Measurements from ENCODE around the gene NMNAT1.

NMNAT1 gene

GRCh38 chr1:9920606-9921005 lies 22.7 kb upstream of the NMNAT1 start:
- H3K36me3 ChIP-seq (ENCODE audit: control insufficient read depth, insufficient read depth, low read length) = no peaks in the 10 kb centered on the region
- no peak for DNase-seq
- no peaks in the 10 kb centered on the region for H3K4me1 ChIP-seq (ENCODE audit: control insufficient read depth, insufficient read depth, low read length, poor library complexity, severe bottlenecking)
- H3K27ac ChIP-seq (ENCODE audit: insufficient read depth, low read length, poor library complexity, severe bottlenecking) = no peak overlapping the region
- H3K9me3 ChIP-seq (ENCODE audit: control insufficient read depth, low read length) = no peaks in the 10 kb centered on the region
- no peak overlapping the region for H3K4me3 ChIP-seq (ENCODE audit: insufficient read depth, low read depth, low read length, poor library complexity, severe bottlenecking)
- H3K27me3 ChIP-seq (replicated peaks; ENCODE audit: control insufficient read depth, insufficient read depth, low read length, poor library complexity, severe bottlenecking) = no peaks in the 10 kb centered on the region

GRCh38 chr1:9922342-9922741 lies 20.9 kb upstream of the NMNAT1 start:
- H3K4me3 ChIP-seq (ENCODE audit: insufficient read depth, low read depth, low read length, poor library complexity, severe bottlenecking) = no peak overlapping the region
- no peak for DNase-seq

GRCh38 chr1:9927259-9927658 lies 16.0 kb upstream of the NMNAT1 start:
- Histone ChIP-seq H3K27me3 (replicated peaks; ENCODE audit: control insufficient read depth, insufficient read depth, low read length, poor library complexity, severe bottlenecking) (no peaks in the 10 kb centered on the region), H3K4me3 (ENCODE audit: insufficient read depth, low read depth, low read length, poor library complexity, severe bottlenecking) (no peak overlapping the region), H3K36me3 (ENCODE audit: control insufficient read depth, insufficient read depth, low read length) (peaks cover 23% of the 10 kb centered on the region), H3K4me1 (ENCODE audit: control insufficient read depth, insufficient read depth, low read length, poor library complexity, severe bottlenecking) (no peaks in the 10 kb centered on the region), H3K27ac (ENCODE audit: insufficient read depth, low read length, poor library complexity, severe bottlenecking) (no peak overlapping the region), H3K9me3 (ENCODE audit: control insufficient read depth, low read length) (no peaks in the 10 kb centered on the region)
- DNase-seq = no peak

More at GRCh38 chr1:9922342-9922741, 20.9 kb upstream of the NMNAT1 start:
- Histone ChIP-seq H3K27me3 (replicated peaks; ENCODE audit: control insufficient read depth, insufficient read depth, low read length, poor library complexity, severe bottlenecking) (no peaks in the 10 kb centered on the region), H3K27ac (ENCODE audit: insufficient read depth, low read length, poor library complexity, severe bottlenecking) (no peak overlapping the region), H3K9me3 (ENCODE audit: control insufficient read depth, low read length) (no peaks in the 10 kb centered on the region), H3K36me3 (ENCODE audit: control insufficient read depth, insufficient read depth, low read length) (no peaks in the 10 kb centered on the region), H3K4me1 (ENCODE audit: control insufficient read depth, insufficient read depth, low read length, poor library complexity, severe bottlenecking) (no peaks in the 10 kb centered on the region)

- no peak for DNase-seq
- Histone ChIP-seq H3K4me1 (ENCODE audit: control insufficient read depth, insufficient read depth, low read length, poor library complexity, severe bottlenecking) (no peaks in the 10 kb centered on the region), H3K36me3 (ENCODE audit: control insufficient read depth, insufficient read depth, low read length) (peaks cover 33% of the 10 kb centered on the region), H3K9me3 (ENCODE audit: control insufficient read depth, low read length) (no peaks in the 10 kb centered on the region), H3K27ac (ENCODE audit: insufficient read depth, low read length, poor library complexity, severe bottlenecking) (no peak overlapping the region), H3K27me3 (replicated peaks; ENCODE audit: control insufficient read depth, insufficient read depth, low read length, poor library complexity, severe bottlenecking) (no peaks in the 10 kb centered on the region), H3K4me3 (ENCODE audit: insufficient read depth, low read depth, low read length, poor library complexity, severe bottlenecking) (no peak overlapping the region)
These were observed 13.6 kb upstream of the NMNAT1 start for GRCh38 chr1:9929431-9930385.

GRCh38 chr1:9942399-9942938 lies 806 bp upstream of the NMNAT1 start:
- DNase-seq = no peak
- no peaks in the 10 kb centered on the region for H3K27me3 ChIP-seq (replicated peaks; ENCODE audit: control insufficient read depth, insufficient read depth, low read length, poor library complexity, severe bottlenecking)
- H3K4me3 ChIP-seq (ENCODE audit: insufficient read depth, low read depth, low read length, poor library complexity, severe bottlenecking) = peak overlapping the region; percentile 77
- H3K4me1 ChIP-seq (ENCODE audit: control insufficient read depth, insufficient read depth, low read length, poor library complexity, severe bottlenecking) = peaks cover 11% of the 10 kb centered on the region
- H3K36me3 ChIP-seq (ENCODE audit: control insufficient read depth, insufficient read depth, low read length) = no peaks in the 10 kb centered on the region
- no peaks in the 10 kb centered on the region for H3K9me3 ChIP-seq (ENCODE audit: control insufficient read depth, low read length)
- peak overlapping the region; percentile 88 for H3K27ac ChIP-seq (ENCODE audit: insufficient read depth, low read length, poor library complexity, severe bottlenecking)

- Histone ChIP-seq H3K9me3 (ENCODE audit: control insufficient read depth, low read length) (no peaks in the 10 kb centered on the region), H3K4me3 (ENCODE audit: insufficient read depth, low read depth, low read length, poor library complexity, severe bottlenecking) (no peak overlapping the region), H3K4me1 (ENCODE audit: control insufficient read depth, insufficient read depth, low read length, poor library complexity, severe bottlenecking) (peaks cover 11% of the 10 kb centered on the region), H3K36me3 (ENCODE audit: control insufficient read depth, insufficient read depth, low read length) (no peaks in the 10 kb centered on the region), H3K27me3 (replicated peaks; ENCODE audit: control insufficient read depth, insufficient read depth, low read length, poor library complexity, severe bottlenecking) (no peaks in the 10 kb centered on the region), H3K27ac (ENCODE audit: insufficient read depth, low read length, poor library complexity, severe bottlenecking) (no peak overlapping the region)
- no peak for DNase-seq
These were observed 3.0 kb downstream of the NMNAT1 start for GRCh38 chr1:9946315-9946714.

- no peak overlapping the region for H3K4me3 ChIP-seq (ENCODE audit: insufficient read depth, low read depth, low read length, poor library complexity, severe bottlenecking)
- H3K4me1 ChIP-seq (ENCODE audit: control insufficient read depth, insufficient read depth, low read length, poor library complexity, severe bottlenecking) = no peaks in the 10 kb centered on the region
- H3K27me3 ChIP-seq (replicated peaks; ENCODE audit: control insufficient read depth, insufficient read depth, low read length, poor library complexity, severe bottlenecking) = no peaks in the 10 kb centered on the region
- H3K27ac ChIP-seq (ENCODE audit: insufficient read depth, low read length, poor library complexity, severe bottlenecking) = no peak overlapping the region
- no peaks in the 10 kb centered on the region for H3K36me3 ChIP-seq (ENCODE audit: control insufficient read depth, insufficient read depth, low read length)
- no peak for DNase-seq
- H3K9me3 ChIP-seq (ENCODE audit: control insufficient read depth, low read length) = no peaks in the 10 kb centered on the region
These were observed 14.5 kb downstream of the NMNAT1 start for GRCh38 chr1:9957726-9958125.

- DNase-seq = no peak
- H3K9me3 ChIP-seq (ENCODE audit: control insufficient read depth, low read length) = no peaks in the 10 kb centered on the region
- no peak overlapping the region for H3K4me3 ChIP-seq (ENCODE audit: insufficient read depth, low read depth, low read length, poor library complexity, severe bottlenecking)
- no peaks in the 10 kb centered on the region for H3K36me3 ChIP-seq (ENCODE audit: control insufficient read depth, insufficient read depth, low read length)
- no peak overlapping the region for H3K27ac ChIP-seq (ENCODE audit: insufficient read depth, low read length, poor library complexity, severe bottlenecking)
- no peaks in the 10 kb centered on the region for H3K4me1 ChIP-seq (ENCODE audit: control insufficient read depth, insufficient read depth, low read length, poor library complexity, severe bottlenecking)
- H3K27me3 ChIP-seq (replicated peaks; ENCODE audit: control insufficient read depth, insufficient read depth, low read length, poor library complexity, severe bottlenecking) = no peaks in the 10 kb centered on the region
These were observed 16.7 kb downstream of the NMNAT1 start for GRCh38 chr1:9960011-9960410.

GRCh38 chr1:9960706-9961562 lies 17.7 kb downstream of the NMNAT1 start:
- H3K36me3 ChIP-seq (ENCODE audit: control insufficient read depth, insufficient read depth, low read length) = no peaks in the 10 kb centered on the region
- no peaks in the 10 kb centered on the region for H3K27me3 ChIP-seq (replicated peaks; ENCODE audit: control insufficient read depth, insufficient read depth, low read length, poor library complexity, severe bottlenecking)
- H3K4me3 ChIP-seq (ENCODE audit: insufficient read depth, low read depth, low read length, poor library complexity, severe bottlenecking) = no peak overlapping the region
- H3K4me1 ChIP-seq (ENCODE audit: control insufficient read depth, insufficient read depth, low read length, poor library complexity, severe bottlenecking) = no peaks in the 10 kb centered on the region
- H3K9me3 ChIP-seq (ENCODE audit: control insufficient read depth, low read length) = no peaks in the 10 kb centered on the region
- H3K27ac ChIP-seq (ENCODE audit: insufficient read depth, low read length, poor library complexity, severe bottlenecking) = no peak overlapping the region
- DNase-seq = no peak

Measured in effector memory CD4-positive, alpha-beta T cell (primary cell).